GM12875 (cell line): ENCODE results near the gene AFF4.
A peak's percentile ranks its signal among the peaks of the same experiment; 100 is the strongest.
"Not testable (repeated sequence)": the region's sequence is repeated elsewhere in the genome, so short reads cannot be mapped to it uniquely, and the experiment has no call there.

Experiments used
- H3K4me3 ChIP-seq: one replicate; pipeline ENCODE4 v1.5.1; 2011; ENCODE audit warnings: low read depth, low read length, control low read depth
- CTCF ChIP-seq: IDR thresholded peaks from 2 replicates; pipeline ENCODE4 v1.5.1; 2011; ENCODE audit warnings: low read depth, mild to moderate bottlenecking, control low read depth, inconsistent platforms, low read length, moderate library complexity, borderline replicate concordance; ENCODE audit not compliant: insufficient read depth

Gene AFF4

GRCh38 chr5:132971483-132972435, 8.3 kb upstream of the AFF4 start:
- TF ChIP-seq CTCF, result no peak
- H3K4me3 ChIP-seq, result no peak overlapping the region

- no peak overlapping the region for H3K4me3 ChIP-seq
- TF ChIP-seq CTCF, result no peak
These were observed 1.7 kb upstream of the AFF4 start for GRCh38 chr5:132965120-132965519.

GRCh38 chr5:132962429-132963021, 909 bp downstream of the AFF4 start:
- TF ChIP-seq CTCF, result no peak
- peak overlapping the region; percentile 60 for H3K4me3 ChIP-seq

GRCh38 chr5:132961887-132962286, 1.5 kb downstream of the AFF4 start:
- no peak for TF ChIP-seq CTCF
- peak overlapping the region; percentile 60 for H3K4me3 ChIP-seq

GRCh38 chr5:132961123-132961815, 2.2 kb downstream of the AFF4 start:
- not testable (repeated sequence) for H3K4me3 ChIP-seq

- not testable (repeated sequence) for H3K4me3 ChIP-seq
These were observed 7.2 kb downstream of the AFF4 start for GRCh38 chr5:132956166-132956799.

- TF ChIP-seq CTCF, result no peak
- H3K4me3 ChIP-seq, result no peak overlapping the region
These were observed 9.7 kb downstream of the AFF4 start for GRCh38 chr5:132953710-132954109.
